ENCODE results near the gene TMX1. TPM values are rescaled to one million over a fixed set of nuclear protein-coding genes. Genes with fewer than 3 reads are reported as not detected.

The TMX1 gene
- total and polyA plus RNA-seq, 2 experiments from 2014 or later, result 61.5 to 126 TPM

DNA sequence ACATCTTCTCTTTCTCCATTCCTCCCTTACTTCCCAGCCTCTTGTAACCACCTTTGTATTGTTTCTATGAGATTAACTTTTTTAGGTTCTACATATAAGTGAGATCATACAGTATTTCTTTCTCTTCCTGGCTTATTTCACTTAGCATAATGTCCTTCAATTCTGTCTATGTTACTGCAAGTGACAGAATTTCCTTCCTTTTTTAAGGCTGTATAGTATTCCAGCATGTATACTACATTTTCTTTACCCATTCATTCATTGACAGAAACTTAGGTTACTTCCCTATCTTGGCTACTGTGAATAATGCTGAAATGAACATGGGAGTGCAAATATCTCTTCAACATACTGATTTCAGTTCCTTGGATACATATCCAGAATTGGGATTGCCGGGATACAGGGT is 18.2 kb downstream of the TMX1 start:
- DNase-seq (ENCODE audit: low spot score) (no peak), ATAC-seq (no peak)
- H3K79me2 ChIP-seq (replicated peaks; ENCODE audit: insufficient read depth), result peaks cover 27% of the 10 kb centered on the region
- Mint-ChIP-seq H3K9me3 (no peaks in the 10 kb centered on the region), H3K4me3 (no peak overlapping the region), H3K27ac (no peak overlapping the region), H3K4me1 (no peaks in the 10 kb centered on the region; the same call in 1 of the 3 replicates), H3K36me3 (ENCODE audit: low read depth) (peaks cover 62% of the 10 kb centered on the region), H3K27me3 (ENCODE audit: insufficient read depth, low read depth, poor library complexity) (no peaks in the 10 kb centered on the region)
- no peak overlapping the region for H3K4me3 ChIP-seq
- H3F3A ChIP-seq (replicated peaks; ENCODE audit: low read depth), result no peaks in the 10 kb centered on the region
- H3K4me2 ChIP-seq, result no peak overlapping the region
- no peak for TF ChIP-seq CREB1 (CRISPR knock-in tag; IDR thresholded peaks at IDR 0.05; ENCODE audit: low read depth)
- no peak for TF ChIP-seq POLR2AphosphoS5 (IDR thresholded peaks at IDR 0.05; ENCODE audit: low read depth)
- TF ChIP-seq NANOG (IDR thresholded peaks at IDR 0.05; ENCODE audit: borderline replicate concordance), result no peak
- TF ChIP-seq EZH2phosphoT487 (IDR thresholded peaks at IDR 0.05; ENCODE audit: unreplicated experiment), result no peak
- H2AFZ ChIP-seq, result no peak overlapping the region
- H4K20me1 ChIP-seq (replicated peaks; ENCODE audit: insufficient read depth), result peaks cover 15% of the 10 kb centered on the region
- no peaks in the 10 kb centered on the region for H3K9me2 ChIP-seq (ENCODE audit: insufficient read depth)
- H3K27me3 ChIP-seq (ENCODE audit: insufficient read depth), result no peaks in the 10 kb centered on the region
- peaks cover 47% of the 10 kb centered on the region; the same call in 1 of the 2 replicates for H3K36me3 ChIP-seq (ENCODE audit: insufficient read depth)
- H3K4me1 ChIP-seq (ENCODE audit: insufficient read depth), result no peaks in the 10 kb centered on the region
- no peak overlapping the region for H3K27ac ChIP-seq (ENCODE audit: low read depth)

GRCh38 chr14:51258788-51259187 is 18.7 kb downstream of the TMX1 start:
- DNase-seq (ENCODE audit: low spot score) (no peak), ATAC-seq (no peak)
- H3K9me3 Mint-ChIP-seq, result no peaks in the 10 kb centered on the region
- H3K4me2 ChIP-seq, result no peak overlapping the region
- TF ChIP-seq STAT1 (IDR thresholded peaks at IDR 0.05; ENCODE audit: unreplicated experiment) (no peak), ZNF331 (CRISPR knock-in tag; IDR thresholded peaks at IDR 0.05; ENCODE audit: low read depth) (no peak), REST (IDR thresholded peaks at IDR 0.05; ENCODE audit: unreplicated experiment) (no peak)
- no peaks in the 10 kb centered on the region; the same call in 1 of the 3 replicates for H3K4me1 Mint-ChIP-seq
- H3K4me3 ChIP-seq, result no peak overlapping the region
- no peaks in the 10 kb centered on the region for H3K27me3 Mint-ChIP-seq (ENCODE audit: insufficient read depth, low read depth, poor library complexity)
- H3K79me2 ChIP-seq (replicated peaks; ENCODE audit: insufficient read depth), result peaks cover 22% of the 10 kb centered on the region
- H3K27me3 ChIP-seq (ENCODE audit: insufficient read depth), result no peaks in the 10 kb centered on the region
- no peak overlapping the region for H2AFZ ChIP-seq
- H3K4me3 Mint-ChIP-seq, result no peak overlapping the region
- H4K20me1 ChIP-seq (replicated peaks; ENCODE audit: insufficient read depth), result peaks cover 15% of the 10 kb centered on the region
- no peaks in the 10 kb centered on the region for H3F3A ChIP-seq (replicated peaks; ENCODE audit: low read depth)
- peaks cover 57% of the 10 kb centered on the region; the same call in 2 of the 3 replicates for H3K36me3 Mint-ChIP-seq (ENCODE audit: low read depth)
- H3K36me3 ChIP-seq (ENCODE audit: insufficient read depth), result peaks cover 44% of the 10 kb centered on the region; the same call in 1 of the 2 replicates
- H3K27ac Mint-ChIP-seq, result no peak overlapping the region
- H3K4me1 ChIP-seq (ENCODE audit: insufficient read depth), result no peaks in the 10 kb centered on the region
- H3K9me2 ChIP-seq (ENCODE audit: insufficient read depth), result no peaks in the 10 kb centered on the region
- H3K27ac ChIP-seq (ENCODE audit: low read depth), result no peak overlapping the region

DNA sequence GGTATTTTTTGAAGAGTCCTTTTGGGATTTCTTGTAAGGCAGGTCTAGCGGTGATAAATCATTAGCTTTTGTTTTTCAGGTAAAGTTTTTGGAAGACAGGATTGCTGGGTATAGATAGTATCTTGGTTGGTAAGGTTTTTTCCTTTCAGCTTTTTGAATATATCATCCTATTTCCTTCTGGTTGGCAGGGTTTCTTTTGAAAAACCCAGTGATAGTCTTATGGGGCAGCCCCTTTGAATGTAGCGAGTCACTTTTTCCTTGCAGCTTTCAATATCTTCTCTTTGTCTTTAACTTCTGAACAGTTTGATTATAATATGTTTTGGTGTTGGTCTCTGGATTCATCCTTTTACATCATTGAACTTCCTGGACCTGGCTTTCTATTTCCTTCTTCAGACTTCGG is 20.2 kb downstream of the TMX1 start:
- Histone ChIP-seq H3K36me3 (ENCODE audit: insufficient read depth) (peaks cover 31% of the 10 kb centered on the region; the same call in 1 of the 2 replicates), H3K79me2 (replicated peaks; ENCODE audit: insufficient read depth) (peaks cover 21% of the 10 kb centered on the region), H3K4me1 (ENCODE audit: insufficient read depth) (no peaks in the 10 kb centered on the region), H3K9me2 (ENCODE audit: insufficient read depth) (no peaks in the 10 kb centered on the region), H2AFZ (no peak overlapping the region), H3K4me3 (no peak overlapping the region), H3F3A (replicated peaks; ENCODE audit: low read depth) (no peaks in the 10 kb centered on the region), H3K27ac (ENCODE audit: low read depth) (no peak overlapping the region), H3K27me3 (ENCODE audit: insufficient read depth) (no peaks in the 10 kb centered on the region), H4K20me1 (replicated peaks; ENCODE audit: insufficient read depth) (peaks cover 15% of the 10 kb centered on the region), H3K4me2 (no peak overlapping the region)
- H3K36me3 Mint-ChIP-seq (ENCODE audit: low read depth), result peaks cover 46% of the 10 kb centered on the region; the same call in 2 of the 3 replicates
- H3K4me3 Mint-ChIP-seq, result no peak overlapping the region
- no peaks in the 10 kb centered on the region; the same call in 1 of the 3 replicates for H3K4me1 Mint-ChIP-seq
- peak overlapping the region; percentile 37 for H3K27ac Mint-ChIP-seq
- H3K27me3 Mint-ChIP-seq (ENCODE audit: insufficient read depth, low read depth, poor library complexity), result no peaks in the 10 kb centered on the region
- H3K9me3 Mint-ChIP-seq, result no peaks in the 10 kb centered on the region
- DNase-seq (ENCODE audit: low spot score), result no peak
- no peak for ATAC-seq
- no peak for TF ChIP-seq ZNF114 (CRISPR knock-in tag; IDR thresholded peaks at IDR 0.05)
- TF ChIP-seq, protein P1, sequence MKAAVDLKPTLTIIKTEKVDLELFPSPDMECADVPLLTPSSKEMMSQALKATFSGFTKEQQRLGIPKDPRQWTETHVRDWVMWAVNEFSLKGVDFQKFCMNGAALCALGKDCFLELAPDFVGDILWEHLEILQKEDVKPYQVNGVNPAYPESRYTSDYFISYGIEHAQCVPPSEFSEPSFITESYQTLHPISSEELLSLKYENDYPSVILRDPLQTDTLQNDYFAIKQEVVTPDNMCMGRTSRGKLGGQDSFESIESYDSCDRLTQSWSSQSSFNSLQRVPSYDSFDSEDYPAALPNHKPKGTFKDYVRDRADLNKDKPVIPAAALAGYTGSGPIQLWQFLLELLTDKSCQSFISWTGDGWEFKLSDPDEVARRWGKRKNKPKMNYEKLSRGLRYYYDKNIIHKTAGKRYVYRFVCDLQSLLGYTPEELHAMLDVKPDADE (IDR thresholded peaks at IDR 0.05), result no peak

Measured in GM23338 (cell line).